Ascending aorta (tissue), 2 donors: ENCODE measurements around the gene PLCH2. TPM values are rescaled to one million over a fixed set of nuclear protein-coding genes. Genes with fewer than 3 reads are reported as not detected.

Experiments
- DNase-seq, 2 donors: peaks; one replicate each; pipeline ENCODE4 v3.0.0-alpha.2; 2019; ENCODE audit warnings: low spot score in 2 of 2
- H3K27ac ChIP-seq, 2 donors: fragments of 200-600 bp; sonication (generic); one replicate each; pipeline ENCODE4 v1.5.1; 2016 to 2017; ENCODE audit warnings: mild to moderate bottlenecking in 1 of 2
- H3K27me3 ChIP-seq: fragments of 200-600 bp; sonication (generic); one replicate; pipeline ENCODE4 v1.5.1; 2017
- H3K36me3 ChIP-seq, 2 donors: fragments of 200-600 bp; sonication (generic); one replicate each; pipeline ENCODE4 v1.5.1; 2016
- H3K4me1 ChIP-seq, 2 donors: fragments of 200-600 bp; sonication (generic); one replicate each; pipeline ENCODE4 v1.5.1; 2016 to 2017; ENCODE audit warnings: mild to moderate bottlenecking in 1 of 2
- H3K4me3 ChIP-seq, 2 donors: fragments of 200-600 bp; sonication (generic); one replicate each; pipeline ENCODE4 v1.5.1; 2016 to 2017; ENCODE audit warnings: mild to moderate bottlenecking in 1 of 2
- H3K9me3 ChIP-seq, 2 donors: fragments of 200-600 bp; sonication (generic); one replicate each; pipeline ENCODE4 v1.5.1; 2016
- intact Hi-C: fragments of 100-400 bp; cut with DNase I; formaldehyde crosslinking; loops from one replicate; pipeline ENCODE4 v1.15.1; 2023
- total RNA-seq: library from RNA; depleted of rRNA; stranded (reverse); fragments of >200 nt; gene quantifications from one replicate; pipeline ENCODE4 v1.1.0, GENCODE V29; 2016
- TF ChIP-seq, protein P1 (sequence below), 3 experiments: fragments of 200-600 bp in 2 of 3; fragments of 450-650 bp in 1 of 3; sonication (generic) in 2 of 3; IDR thresholded peaks; one replicate each; pipeline ENCODE4 v1.5.1; 2016 to 2019; ENCODE audit warnings: antibody characterized with exemption in 3 of 3, mild to moderate bottlenecking in 1 of 3, moderate library complexity in 1 of 3

The PLCH2 gene
- total RNA-seq, 1 donor from 2014 or later, result not detected

DNA sequence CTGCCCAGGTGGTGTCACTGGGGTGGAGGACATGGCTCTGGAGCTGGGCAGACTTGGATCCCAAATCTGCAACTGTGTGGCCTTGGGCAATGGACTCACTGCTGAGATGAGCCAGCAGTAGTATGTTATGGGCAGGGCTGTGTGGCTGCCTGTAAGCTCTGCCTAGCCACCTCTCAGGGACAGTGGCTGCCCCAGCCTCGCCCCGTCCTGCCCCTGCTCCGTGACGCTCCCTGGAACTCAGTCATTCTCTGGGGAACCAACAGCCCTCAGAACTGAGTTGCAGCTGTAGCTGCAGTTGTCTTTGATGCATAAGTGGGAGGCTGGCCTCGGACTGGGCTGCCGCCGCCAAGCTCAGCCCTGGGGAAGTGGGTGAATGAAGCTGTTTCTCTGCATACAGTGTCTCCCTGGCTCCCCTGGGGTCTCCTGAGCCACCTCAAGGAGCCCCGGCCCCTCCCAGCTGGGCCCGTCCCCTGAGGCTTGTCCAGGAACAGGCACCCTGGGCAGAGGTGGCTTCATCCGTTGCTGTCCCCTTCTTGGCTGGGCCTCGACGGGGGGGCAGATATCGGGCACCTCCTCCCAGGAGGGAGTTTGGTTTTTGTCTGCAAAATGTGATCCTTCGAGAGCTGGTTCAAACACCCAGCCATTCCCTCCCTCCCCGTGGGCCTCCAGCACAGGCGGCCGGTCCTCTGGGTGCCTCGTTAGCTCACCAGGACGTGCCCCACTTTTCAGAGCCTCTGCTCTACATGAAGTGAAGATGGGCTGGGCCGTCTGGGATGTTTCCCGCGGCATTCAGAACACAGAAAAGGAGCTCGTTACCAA is 26.2 kb upstream of the PLCH2 start:
- DNase-seq, result no peak
- H3K36me3 ChIP-seq, result no peaks in the 10 kb centered on the region
- TF ChIP-seq, protein P1, sequence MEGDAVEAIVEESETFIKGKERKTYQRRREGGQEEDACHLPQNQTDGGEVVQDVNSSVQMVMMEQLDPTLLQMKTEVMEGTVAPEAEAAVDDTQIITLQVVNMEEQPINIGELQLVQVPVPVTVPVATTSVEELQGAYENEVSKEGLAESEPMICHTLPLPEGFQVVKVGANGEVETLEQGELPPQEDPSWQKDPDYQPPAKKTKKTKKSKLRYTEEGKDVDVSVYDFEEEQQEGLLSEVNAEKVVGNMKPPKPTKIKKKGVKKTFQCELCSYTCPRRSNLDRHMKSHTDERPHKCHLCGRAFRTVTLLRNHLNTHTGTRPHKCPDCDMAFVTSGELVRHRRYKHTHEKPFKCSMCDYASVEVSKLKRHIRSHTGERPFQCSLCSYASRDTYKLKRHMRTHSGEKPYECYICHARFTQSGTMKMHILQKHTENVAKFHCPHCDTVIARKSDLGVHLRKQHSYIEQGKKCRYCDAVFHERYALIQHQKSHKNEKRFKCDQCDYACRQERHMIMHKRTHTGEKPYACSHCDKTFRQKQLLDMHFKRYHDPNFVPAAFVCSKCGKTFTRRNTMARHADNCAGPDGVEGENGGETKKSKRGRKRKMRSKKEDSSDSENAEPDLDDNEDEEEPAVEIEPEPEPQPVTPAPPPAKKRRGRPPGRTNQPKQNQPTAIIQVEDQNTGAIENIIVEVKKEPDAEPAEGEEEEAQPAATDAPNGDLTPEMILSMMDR (IDR thresholded peaks at IDR 0.05), result no peak
- H3K9me3 ChIP-seq, result no peaks in the 10 kb centered on the region
- no peaks in the 10 kb centered on the region for H3K4me1 ChIP-seq
- H3K27ac ChIP-seq, result no peak overlapping the region
- H3K27me3 ChIP-seq, result peaks cover 14% of the 10 kb centered on the region
- H3K4me3 ChIP-seq, result no peak overlapping the region
- intact Hi-C loops, result no loop called here

DNA sequence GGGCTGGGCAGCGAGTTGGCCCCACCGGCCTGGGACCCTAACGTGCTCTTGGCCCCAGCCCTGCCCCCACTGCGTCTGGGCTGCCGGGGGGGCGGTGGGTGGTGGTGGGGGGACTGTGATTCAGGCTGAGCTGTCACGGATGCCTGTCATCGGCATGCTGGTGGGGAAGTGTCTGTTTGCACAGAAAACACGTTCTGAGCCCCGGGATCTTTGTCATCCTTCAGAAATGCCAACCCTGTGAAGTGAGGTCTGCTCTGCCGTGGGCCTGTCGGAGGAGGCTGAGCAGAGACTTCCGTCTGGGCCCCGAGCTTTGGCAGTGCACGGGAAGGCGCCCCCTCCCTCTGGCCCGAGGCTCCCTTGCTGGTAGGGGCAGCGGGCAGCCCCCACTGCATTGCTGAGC is 24.3 kb upstream of the PLCH2 start:
- Histone ChIP-seq H3K4me1 (no peaks in the 10 kb centered on the region), H3K27ac (no peak overlapping the region), H3K27me3 (peaks cover 14% of the 10 kb centered on the region), H3K4me3 (no peak overlapping the region), H3K9me3 (no peaks in the 10 kb centered on the region), H3K36me3 (no peaks in the 10 kb centered on the region)
- TF ChIP-seq, protein P1 (IDR thresholded peaks at IDR 0.05), result no peak
- no peak for DNase-seq
- intact Hi-C loops, result no loop called here

DNA sequence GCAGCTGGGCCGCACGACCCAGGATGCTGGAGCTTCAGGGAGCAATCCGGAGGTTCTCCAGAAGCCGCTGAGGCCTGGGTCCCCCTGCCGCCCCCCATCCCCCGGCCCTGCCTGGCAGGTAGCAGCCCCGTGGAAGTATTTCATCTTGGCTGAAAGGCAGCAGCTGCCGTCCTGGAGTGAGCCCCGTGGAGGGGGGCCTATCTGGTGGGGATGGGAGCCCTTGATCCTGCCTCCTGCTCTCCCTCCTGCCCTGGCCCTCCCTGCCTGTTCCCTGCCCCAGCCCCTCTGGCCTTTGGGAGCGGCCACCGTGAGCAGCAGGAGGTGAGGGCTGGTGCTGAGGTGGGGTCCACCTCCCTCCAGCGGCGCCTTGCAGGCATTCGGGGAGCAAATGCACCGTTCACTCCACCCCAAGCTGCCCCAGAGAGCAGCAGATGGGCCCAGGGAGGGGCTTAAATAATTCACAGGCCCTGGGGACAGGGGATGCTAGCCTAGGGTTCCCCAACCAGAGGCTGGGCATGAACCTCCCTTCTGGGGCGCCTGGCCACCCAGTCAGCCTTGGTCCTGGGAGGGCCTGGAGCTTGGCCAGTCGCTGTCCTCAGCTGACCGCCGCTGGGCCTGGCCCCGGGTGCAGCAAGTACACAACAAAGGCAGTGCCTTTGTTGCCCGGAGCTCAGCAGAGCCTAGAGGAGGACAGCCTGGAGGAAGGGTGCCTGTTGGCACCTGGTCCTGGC is 23.7 kb upstream of the PLCH2 start:
- TF ChIP-seq, protein P1 (IDR thresholded peaks at IDR 0.05), result no peak
- intact Hi-C loops, result no loop called here
- H3K9me3 ChIP-seq, result no peaks in the 10 kb centered on the region
- no peak for DNase-seq
- no peak overlapping the region for H3K4me3 ChIP-seq
- H3K27ac ChIP-seq, result no peak overlapping the region
- peaks cover 14% of the 10 kb centered on the region for H3K27me3 ChIP-seq
- no peaks in the 10 kb centered on the region for H3K36me3 ChIP-seq
- no peaks in the 10 kb centered on the region for H3K4me1 ChIP-seq

DNA sequence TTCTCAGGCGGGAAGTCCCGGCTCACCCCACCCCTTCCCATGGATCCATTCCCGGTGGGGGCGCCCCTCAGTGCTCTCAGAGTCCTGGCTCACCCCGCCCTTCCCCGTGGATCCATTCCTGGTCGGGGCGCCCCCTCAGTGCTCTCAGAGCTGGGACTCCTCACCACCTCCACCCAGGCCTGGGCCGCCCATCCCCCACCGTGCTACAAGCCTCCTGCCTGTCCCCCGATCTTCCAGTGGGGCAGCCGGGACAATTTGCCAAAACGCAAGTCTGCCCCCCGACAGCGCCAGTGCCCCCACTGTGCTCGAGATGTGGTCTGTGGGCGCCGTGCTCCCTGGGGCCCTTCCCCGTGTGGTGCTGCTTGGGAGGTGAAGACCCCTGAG is 23.2 kb upstream of the PLCH2 start:
- Histone ChIP-seq H3K27me3 (peaks cover 14% of the 10 kb centered on the region), H3K36me3 (no peaks in the 10 kb centered on the region), H3K4me1 (no peaks in the 10 kb centered on the region), H3K9me3 (no peaks in the 10 kb centered on the region), H3K27ac (no peak overlapping the region), H3K4me3 (no peak overlapping the region)
- intact Hi-C loops, result no loop called here
- no peak for DNase-seq
- TF ChIP-seq, protein P1 (IDR thresholded peaks at IDR 0.05), result no peak

DNA sequence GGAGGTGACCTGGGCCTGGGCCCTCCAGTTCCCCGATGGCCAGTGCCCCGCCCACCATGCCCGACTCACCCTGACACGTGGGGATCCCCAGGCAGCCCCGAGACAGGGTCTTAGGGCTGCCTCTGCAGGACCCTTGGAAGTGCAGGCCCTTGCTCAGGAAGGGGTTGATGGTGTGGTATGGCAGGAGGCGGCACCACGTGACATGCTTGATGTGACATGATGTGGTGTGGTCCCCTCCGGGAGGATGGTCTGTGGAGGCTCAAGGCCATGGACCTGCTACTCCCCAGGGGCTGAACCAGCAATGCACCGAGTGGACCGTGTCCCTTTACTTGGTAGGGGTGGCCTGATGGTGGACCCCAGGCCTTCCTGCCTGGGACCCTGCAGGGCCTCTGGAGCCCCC is 21.9 kb upstream of the PLCH2 start:
- Histone ChIP-seq H3K27me3 (peaks cover 14% of the 10 kb centered on the region), H3K4me1 (no peaks in the 10 kb centered on the region), H3K36me3 (no peaks in the 10 kb centered on the region), H3K4me3 (no peak overlapping the region), H3K9me3 (no peaks in the 10 kb centered on the region), H3K27ac (no peak overlapping the region)
- TF ChIP-seq, protein P1 (IDR thresholded peaks at IDR 0.05), result no peak
- no peak for DNase-seq
- intact Hi-C loops, result no loop called here
